DND-41 (cell line): Measurements from ENCODE around the gene LYRM9.

Experiments used
- CTCF ChIP-seq: IDR thresholded peaks from 2 replicates; pipeline ENCODE4 v1.5.1; 2012; ENCODE audit warnings: borderline replicate concordance, low read length, moderate library complexity, mild to moderate bottlenecking; ENCODE audit not compliant: poor library complexity, severe bottlenecking; ENCODE audit errors: extremely low read depth
- EZH2 ChIP-seq: IDR thresholded peaks from 3 replicates; pipeline ENCODE4 v1.6.1; 2012; ENCODE audit warnings: borderline replicate concordance, low read depth, mild to moderate bottlenecking, moderate library complexity, low read length, inconsistent platforms; ENCODE audit not compliant: severe bottlenecking

- TF ChIP-seq EZH2 (no peak), CTCF (no peak)
Measured at GRCh38 chr17:27854163-27854562, 39.0 kb downstream of the LYRM9 start.
